A549 (cell line): Measurements from ENCODE around the gene PCYT2. TPM values are rescaled to one million over a fixed set of nuclear protein-coding genes. Genes with fewer than 3 reads are reported as not detected.
A peak's percentile ranks its signal among the peaks of the same experiment; 100 is the strongest.
"Not testable (repeated sequence)": the region's sequence is repeated elsewhere in the genome, so short reads cannot be mapped to it uniquely, and the experiment has no call there.

Experiments used
- ATAC-seq, 2 experiments: fragments of 200-7000 bp in 1 of 2; fragments of >200 bp in 1 of 2; cut with Nextera tagmentation in 1 of 2; cut with Tn5 transposase in 1 of 2; 3 replicates each; pipeline versions ENCODE4 v1.8.0 to v1.9.1; 2018 to 2020; ENCODE audit warnings: mild to moderate bottlenecking in 1 of 2, moderate library complexity in 1 of 2
- CTCF ChIA-PET: fragments of 300-600 bp; sonication (Branson Sonifier 250); formaldehyde crosslinking; extraction: SDS; loops from one replicate; lab custom pipeline; 2021; ENCODE audit warnings: antibody characterized with exemption, inconsistent platforms; lab: Yijun Ruan, JAX
- POLR2A ChIA-PET: fragments of 350-600 bp; formaldehyde crosslinking; extraction: SDS; loops from one replicate; lab custom pipeline; 2021; ENCODE audit warnings: antibody characterized with exemption, inconsistent platforms; lab: Yijun Ruan, JAX
- DNase-seq, 2 experiments: peaks; one replicate each; pipeline versions ENCODE4 v3.0.0 to v3.0.0-alpha.2; 2011 to 2016; ENCODE audit warnings: low read depth in 1 of 2, low spot score in 1 of 2
- FAIRE-seq: peaks from 2 replicates; lab custom pipeline; 2011; peaks lifted over from hg19 to GRCh38; lab: Jason Lieb, UNC
- H3K27ac ChIP-seq, 2 experiments: fragments of >200 bp; sonication (Bioruptor Twin); formaldehyde crosslinking; 3 replicates each; pipeline ENCODE4 v1.5.1; 2016 to 2017
- H3K4me1 ChIP-seq: fragments of >200 bp; sonication (Bioruptor Twin); formaldehyde crosslinking; 3 replicates; pipeline ENCODE4 v1.6.1; 2016
- H3K4me2 ChIP-seq: fragments of >200 bp; sonication (Bioruptor Twin); formaldehyde crosslinking; 3 replicates; pipeline ENCODE4 v1.6.1; 2016
- H3K4me3 ChIP-seq: fragments of >200 bp; sonication (Bioruptor Twin); formaldehyde crosslinking; 3 replicates; pipeline ENCODE4 v1.5.1; 2016
- H3K9me3 ChIP-seq: fragments of >200 bp; sonication (Bioruptor Twin); formaldehyde crosslinking; 3 replicates; pipeline ENCODE4 v1.6.1; 2016
- CBX2 ChIP-seq: fragments of 200-600 bp; sonication (generic); IDR thresholded peaks from 2 replicates; pipeline ENCODE4 v1.6.1; 2016; ENCODE audit warnings: low read depth, mild to moderate bottlenecking, borderline replicate concordance
- CTCF ChIP-seq: fragments of >200 bp; sonication (Bioruptor Twin); formaldehyde crosslinking; IDR thresholded peaks from 3 replicates; pipeline ENCODE4 v1.5.1; 2016
- E2F6 ChIP-seq: IDR thresholded peaks from 2 replicates; pipeline ENCODE4 v1.6.1; 2012; ENCODE audit warnings: low read depth, borderline replicate concordance
- EHMT2 ChIP-seq: fragments of 200-600 bp; sonication (generic); IDR thresholded peaks from 2 replicates; pipeline ENCODE4 v1.6.1; 2016; ENCODE audit warnings: antibody characterized with exemption, low read depth, mild to moderate bottlenecking, moderate library complexity
- ESRRA ChIP-seq: fragments of 150-350 bp; IDR thresholded peaks from 2 replicates; pipeline ENCODE4 v1.6.1; 2014; ENCODE audit warnings: mild to moderate bottlenecking, low read length, borderline replicate concordance
- FOSB ChIP-seq: fragments of 250-450 bp; sonication (Bioruptor Pico); IDR thresholded peaks from 2 replicates; pipeline ENCODE4 v1.5.0; 2020; ENCODE audit warnings: mild to moderate bottlenecking, moderate library complexity
- FOXS1 ChIP-seq: fragments of 250-450 bp; sonication (Bioruptor Pico); IDR thresholded peaks from 2 replicates; pipeline ENCODE4 v1.5.0; 2020; ENCODE audit warnings: mild to moderate bottlenecking, moderate library complexity
- MAZ ChIP-seq: fragments of 150-350 bp; IDR thresholded peaks from 2 replicates; pipeline ENCODE4 v1.6.1; 2014; ENCODE audit warnings: antibody characterized with exemption, low read depth, low read length, borderline replicate concordance
- POLR2AphosphoS2 ChIP-seq: conservative IDR thresholded peaks from 2 replicates; pipeline ENCODE4 v1.6.1; 2012; ENCODE audit warnings: low read length, improper control_type of control experiment, inconsistent platforms
- RAD21 ChIP-seq, 2 experiments: fragments of >200 bp in 1 of 2; sonication (Bioruptor Twin) in 1 of 2; formaldehyde crosslinking in 1 of 2; IDR thresholded peaks in 1 of 2; conservative IDR thresholded peaks in 1 of 2; 2 replicates in 1 of 2; 3 replicates in 1 of 2; pipeline ENCODE4 v1.6.1; 2012 to 2018; ENCODE audit warnings: inconsistent platforms in 1 of 2
- RARB ChIP-seq: fragments of 250-450 bp; sonication (Bioruptor Pico); IDR thresholded peaks from 2 replicates; pipeline ENCODE4 v1.8.0; 2021; ENCODE audit warnings: mild to moderate bottlenecking, moderate library complexity
- RFX5 ChIP-seq: fragments of 450-650 bp; IDR thresholded peaks from 2 replicates; pipeline ENCODE4 v1.7.1; 2014; ENCODE audit warnings: antibody characterized with exemption, mild to moderate bottlenecking, moderate library complexity
- ZSCAN20 ChIP-seq: fragments of 250-450 bp; sonication (Bioruptor Pico); IDR thresholded peaks from 2 replicates; pipeline ENCODE4 v1.8.0; 2022; ENCODE audit warnings: mild to moderate bottlenecking, moderate library complexity
- WGBS: methylation state at CpG from one replicate; pipeline ENCODE4 v1.1.6; 2017; ENCODE audit errors: missing lambda C conversion rate; 5-methylcytosine and 5-hydroxymethylcytosine counted together
- polyA plus RNA-seq, 4 experiments: library from polyadenylated mRNA; depleted of rRNA in 3 of 4; stranded (reverse); fragments of >200 nt; fragmentation: RNase III in 1 of 4; extraction: RNeasy Plus Mini Kit Qiagen cat#74134 plus additional on column Dnase treatment in 1 of 4; gene quantifications; 2 replicates in 3 of 4; 3 replicates in 1 of 4; pipeline ENCODE4 v1.2.3, GENCODE V29; 2011 to 2017

PCYT2 gene
- polyA plus RNA-seq, 2 of the 4 experiments (the other 2 are of a cell fraction): 7.1 to 17.0 TPM

GRCh38 chr17:81920612-81921536 is 9.7 kb upstream of the PCYT2 start:
- Histone ChIP-seq H3K4me3 (no peak overlapping the region), H3K4me2 (peak overlapping the region; percentile 96), H3K4me1 (peaks cover 85% of the 10 kb centered on the region), H3K27ac (peak overlapping the region in 1 of 2 experiments; percentile 54; a peak in 3 of 6 replicates), H3K9me3 (no peaks in the 10 kb centered on the region)
- DNase-seq (no peak), ATAC-seq (no peak), FAIRE-seq (no peak)
- CTCF ChIA-PET: interaction anchor here (2.2 to 2.3 kb wide), 2 partner anchors 14 to 39 kb away, joined by 6 to 8 read pairs; no protein-coding TSS in a partner anchor
- TF ChIP-seq CBX2 (no peak), CTCF (no peak), ZSCAN20 (no peak), EHMT2 (no peak), RARB (no peak), FOXS1 (CRISPR knock-in tag) (no peak), E2F6 (no peak), MAZ (no peak), ESRRA (no peak), RAD21 (conservative IDR thresholded peaks at IDR 0.05 in 1 of 2, IDR thresholded peaks at IDR 0.05 in 1 of 2) (no peak), FOSB (CRISPR knock-in tag) (no peak)
- 92% methylated on average over 33 of the region's 33 CpGs for WGBS
- POLR2A ChIA-PET: no interaction called here

GRCh38 chr17:81918832-81919545 is 7.8 kb upstream of the PCYT2 start:
- H3K4me1 ChIP-seq: peaks cover 66% of the 10 kb centered on the region
- H3K4me3 ChIP-seq: no peak overlapping the region
- no peak for TF ChIP-seq RFX5
- peak; percentile 25; the same call in 1 of the 2 replicates for TF ChIP-seq POLR2AphosphoS2
- TF ChIP-seq, all 56 proteins: peak for 1
- no peak for FAIRE-seq
- ATAC-seq: no peak
- Histone ChIP-seq H3K4me2 (peak overlapping the region; percentile 99), H3K27ac (peak overlapping the region in 1 of 2 experiments; percentile 97; a peak in 2 of 6 replicates), H3K9me3 (no peaks in the 10 kb centered on the region)
- DNase-seq: no peak
- POLR2A ChIA-PET: no interaction called here
- CTCF ChIA-PET: interaction anchor here (2.3 kb wide), 1 partner anchor 12 kb away, joined by 6 read pairs; no protein-coding TSS in a partner anchor
- 81% methylated on average over 15 of the region's 15 CpGs for WGBS

GRCh38 chr17:81918333-81918669 is 7.1 kb upstream of the PCYT2 start:
- POLR2A ChIA-PET, DNase-seq, H3K9me3 ChIP-seq, FAIRE-seq: not testable (repeated sequence)
- Histone ChIP-seq H3K27ac (peak overlapping the region; percentile 93 to 97; a peak in 4 of 6 replicates), H3K4me1 (peaks cover 61% of the 10 kb centered on the region), H3K4me3 (peak overlapping the region; percentile 97), H3K4me2 (peak overlapping the region; percentile 99)
- CTCF ChIA-PET: interaction anchor here (0.9 kb wide), 1 partner anchor 103 kb away, joined by 4 read pairs; no protein-coding TSS in a partner anchor
- peak; percentile 30 to 37; a peak in 5 of 6 replicates for ATAC-seq
- WGBS: 32% methylated on average over 9 of the region's 9 CpGs
